ENCODE measurements around the gene STX8.

STX8 gene

GRCh38 chr17:9219631-9220397 lies 355.8 kb downstream of the STX8 start:
- DNase-seq = no peak

GRCh38 chr17:9218911-9219310 lies 356.7 kb downstream of the STX8 start:
- DNase-seq = no peak

- no peak for DNase-seq
Measured at GRCh38 chr17:9218064-9218635, 357.5 kb downstream of the STX8 start.

DNA sequence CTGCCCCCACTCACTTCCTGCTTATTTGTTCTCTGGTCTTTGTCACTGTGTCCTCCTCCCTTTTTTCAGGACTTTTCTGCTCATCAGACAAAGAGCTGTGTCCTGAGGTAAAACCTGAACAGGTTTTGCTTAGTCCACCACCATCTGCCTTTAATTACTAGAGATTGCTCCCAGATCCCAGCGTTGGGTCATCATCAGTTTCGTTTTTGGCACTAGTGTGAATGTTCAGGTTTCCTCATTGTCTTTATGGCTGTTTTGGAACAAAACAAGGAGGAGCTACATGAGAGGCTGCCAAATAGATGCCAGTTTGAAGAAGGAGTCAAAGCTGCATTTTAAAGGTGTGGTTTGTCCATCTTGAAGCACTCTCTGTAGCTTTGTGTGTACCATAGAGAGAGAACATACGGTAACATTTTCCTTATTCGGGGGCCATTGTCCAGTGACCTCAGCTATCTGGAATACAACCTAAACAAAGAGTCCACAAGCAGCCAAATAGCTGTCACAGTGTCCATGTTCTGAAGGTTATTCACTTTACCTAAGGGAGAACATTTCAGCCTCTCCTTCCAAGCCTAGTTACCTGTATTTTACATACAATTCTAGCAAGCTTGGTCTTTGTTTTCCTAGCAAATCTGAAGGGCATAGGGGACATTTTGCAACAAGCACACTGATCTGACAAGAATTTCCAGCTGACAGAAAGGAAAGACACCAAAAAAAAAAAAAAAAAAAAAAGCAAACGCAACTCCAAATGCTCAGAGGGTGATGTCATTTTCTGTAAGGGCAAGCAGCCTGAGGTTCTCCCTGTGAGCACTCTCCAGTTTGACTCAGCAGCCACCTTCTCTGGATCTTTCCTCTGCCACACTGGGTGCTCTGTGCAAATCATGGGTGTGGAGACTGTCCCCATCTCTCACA lies 358.2 kb downstream of the STX8 start:
- no peak for DNase-seq

- DNase-seq = no peak
Measured at GRCh38 chr17:9215465-9215864, 360.2 kb downstream of the STX8 start.

DNA sequence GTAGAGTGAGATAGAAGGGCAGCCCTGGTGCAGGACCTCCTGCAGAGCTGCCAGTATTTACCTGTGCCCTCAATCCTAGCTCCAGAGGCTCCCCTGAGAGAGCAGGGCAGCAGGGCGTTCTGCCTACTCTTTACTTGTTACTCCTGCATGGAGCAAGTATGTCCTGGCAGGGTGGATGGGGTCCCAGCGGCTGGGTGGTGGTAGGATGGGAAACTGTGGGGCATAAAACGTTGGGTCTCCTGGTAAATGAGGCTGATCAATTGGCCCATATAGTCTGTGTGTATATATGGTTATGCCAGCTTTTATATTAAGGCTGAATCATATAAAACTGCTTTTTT lies 362.3 kb downstream of the STX8 start:
- no peak for DNase-seq

GRCh38 chr17:9212376-9213302 lies 363.0 kb downstream of the STX8 start:
- DNase-seq = peak in 1 of 2 experiments; percentile 18

GRCh38 chr17:9211133-9211765 lies 364.4 kb downstream of the STX8 start:
- no peak for DNase-seq

DNA sequence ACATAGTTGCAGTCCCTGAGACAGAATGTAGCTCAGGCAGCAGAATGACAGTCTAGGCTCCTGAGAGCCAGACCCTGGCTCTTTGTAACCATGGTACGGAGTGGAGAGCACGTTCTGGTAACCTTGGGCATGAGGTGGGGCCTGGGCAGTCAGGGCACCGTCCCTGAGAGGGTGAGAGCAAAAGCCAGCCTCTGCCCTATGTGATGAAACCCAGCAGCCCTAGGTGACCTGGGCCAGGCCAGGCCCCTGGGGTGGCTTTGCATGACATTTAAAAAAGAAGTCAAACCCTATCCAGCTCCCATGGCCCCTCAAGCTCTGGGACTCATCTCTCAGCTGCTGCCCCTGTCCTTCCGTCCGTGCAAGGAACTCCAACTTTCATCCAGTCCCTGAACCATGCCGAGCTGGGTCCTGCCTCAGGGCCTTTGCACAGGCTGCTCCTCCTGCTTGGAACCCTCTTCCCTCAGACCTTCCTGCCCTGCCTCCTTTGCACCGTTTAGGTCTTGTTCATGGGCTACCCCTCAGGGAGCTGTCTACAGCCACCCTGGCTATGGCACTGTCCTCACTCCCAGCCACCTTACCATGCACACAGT lies 365.7 kb downstream of the STX8 start:
- no peak for DNase-seq

GRCh38 chr17:9209347-9209746 lies 366.3 kb downstream of the STX8 start:
- DNase-seq = no peak

DNA sequence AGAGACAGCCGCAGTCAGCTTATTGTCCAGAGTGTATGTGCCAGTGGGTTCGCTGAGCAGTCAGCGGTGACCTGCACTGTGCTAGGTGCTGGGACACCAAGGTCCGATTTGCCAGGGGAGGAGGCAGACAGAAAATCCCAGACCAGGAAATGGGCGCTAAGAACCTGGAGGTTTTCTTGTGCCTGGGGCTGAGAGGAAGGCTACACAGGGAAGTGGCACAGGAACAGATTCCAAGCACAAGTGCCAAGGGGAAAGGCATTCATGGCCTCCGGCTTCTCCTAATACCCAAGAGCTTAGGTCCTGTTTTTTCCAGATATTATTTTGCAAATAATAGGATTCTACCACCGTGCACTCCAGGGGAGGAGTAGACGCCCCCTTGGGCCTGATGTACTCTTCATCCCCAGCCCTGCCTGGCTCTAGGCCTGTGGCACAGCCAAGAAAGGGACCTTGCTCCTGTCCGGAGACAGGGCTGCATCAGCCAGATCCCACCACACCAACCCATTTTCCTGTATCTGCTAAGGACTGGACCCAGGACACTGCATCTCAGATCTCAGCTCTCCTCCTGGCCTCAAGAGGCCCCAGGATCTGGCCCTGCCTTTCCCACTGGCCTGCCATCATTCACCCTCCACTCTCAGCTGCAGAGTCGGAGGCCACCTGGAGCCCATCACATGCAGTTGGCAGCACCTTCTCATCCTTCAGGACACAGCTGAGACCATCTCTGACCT lies 367.1 kb downstream of the STX8 start:
- no peak for DNase-seq

GRCh38 chr17:9206741-9207332 lies 368.8 kb downstream of the STX8 start:
- no peak for DNase-seq

DNA sequence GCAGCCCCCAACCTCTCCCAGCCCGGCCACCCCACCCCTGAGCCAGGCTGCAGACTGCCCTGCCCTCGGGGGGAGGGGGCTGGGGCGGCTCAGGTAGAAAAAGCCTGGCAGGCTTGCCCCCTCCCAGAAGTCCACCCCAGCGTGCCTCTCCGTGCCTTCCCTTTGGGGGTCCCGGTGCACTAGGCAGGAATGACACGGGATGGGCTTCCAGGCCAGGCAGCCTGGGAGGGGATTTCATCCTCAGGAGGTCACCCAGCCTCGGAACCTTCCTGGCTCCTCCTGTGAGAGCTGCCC lies 369.3 kb downstream of the STX8 start:
- no peak for DNase-seq

DNA sequence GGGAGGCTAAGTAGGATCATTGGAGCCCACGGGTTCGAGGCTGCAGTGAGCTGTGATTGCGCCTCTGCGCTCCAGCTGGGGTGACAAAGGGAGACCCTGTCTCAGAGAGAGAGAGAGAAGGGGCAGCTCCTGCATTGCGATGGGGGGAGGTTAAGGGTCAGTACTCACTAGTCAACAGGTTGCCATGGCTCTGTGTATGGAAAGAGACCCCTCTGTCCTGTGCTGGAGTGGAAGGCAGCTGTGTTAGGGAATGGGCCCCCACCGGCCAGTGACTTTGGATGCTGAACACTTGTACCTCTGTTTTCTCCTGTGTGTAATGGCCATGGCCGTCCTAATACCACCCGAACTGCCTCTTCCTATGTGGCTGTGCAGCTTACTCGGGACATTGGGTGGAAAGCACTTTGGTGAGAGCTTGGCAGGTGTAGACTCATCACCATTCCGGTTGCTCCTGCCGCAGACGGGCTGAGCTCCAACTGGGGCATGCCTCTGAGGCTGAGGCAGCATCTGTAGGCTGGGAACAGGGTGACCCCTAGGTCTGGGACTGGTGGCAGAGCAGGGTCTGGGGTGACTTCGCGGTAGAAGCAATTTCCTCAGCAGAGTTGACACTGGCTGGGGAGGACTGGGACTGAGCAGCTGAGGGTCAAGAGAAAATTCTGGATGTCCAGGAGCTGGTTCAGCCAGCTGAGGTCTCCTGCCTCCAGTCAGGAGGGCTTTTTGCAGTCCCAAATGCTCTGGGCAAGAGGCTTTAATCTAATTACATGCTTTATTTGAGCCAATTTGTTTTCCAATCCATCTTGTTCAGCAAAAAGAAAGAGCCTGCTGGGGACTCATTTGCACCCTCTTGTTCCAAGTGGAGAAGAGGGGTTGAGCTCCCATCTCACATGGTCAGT lies 369.9 kb downstream of the STX8 start:
- DNase-seq = no peak

DNA sequence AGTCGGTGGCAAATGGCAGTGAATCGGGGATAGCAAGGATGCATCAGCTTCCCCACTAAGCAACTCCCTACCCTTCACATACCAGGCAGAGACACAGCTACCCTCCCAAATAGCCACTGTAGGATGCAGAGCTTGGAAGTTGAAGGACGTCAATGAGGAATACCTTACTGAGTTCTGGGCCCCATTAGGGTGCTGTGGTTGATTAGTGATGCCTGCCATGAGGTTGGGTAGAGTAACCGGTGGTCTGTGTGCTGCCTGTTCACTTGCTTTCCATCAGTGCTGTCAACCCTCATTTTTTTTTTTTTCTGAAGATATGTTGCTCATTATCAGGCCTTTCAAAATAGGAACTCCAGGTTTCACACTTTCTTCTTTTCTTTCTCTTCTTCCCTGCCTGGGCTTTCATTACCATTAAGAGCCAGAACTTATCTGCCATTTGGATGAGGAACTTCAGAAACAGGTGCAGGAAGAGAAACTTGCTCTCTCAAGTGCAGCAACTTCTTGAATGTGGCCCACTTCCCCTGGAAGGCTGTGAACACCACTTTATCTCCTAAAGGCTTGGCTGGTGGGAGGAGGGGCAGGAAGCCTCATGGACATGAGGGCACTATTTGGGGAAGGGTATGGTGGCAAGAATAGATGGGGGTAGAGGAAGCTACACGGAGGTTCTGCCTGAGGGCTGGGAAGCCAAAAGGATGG lies 370.8 kb downstream of the STX8 start:
- DNase-seq = no peak

GRCh38 chr17:9203771-9204425 lies 371.7 kb downstream of the STX8 start:
- DNase-seq = peak in 1 of 2 experiments; percentile 51

GRCh38 chr17:9202532-9202931 lies 373.1 kb downstream of the STX8 start:
- DNase-seq = no peak

DNA sequence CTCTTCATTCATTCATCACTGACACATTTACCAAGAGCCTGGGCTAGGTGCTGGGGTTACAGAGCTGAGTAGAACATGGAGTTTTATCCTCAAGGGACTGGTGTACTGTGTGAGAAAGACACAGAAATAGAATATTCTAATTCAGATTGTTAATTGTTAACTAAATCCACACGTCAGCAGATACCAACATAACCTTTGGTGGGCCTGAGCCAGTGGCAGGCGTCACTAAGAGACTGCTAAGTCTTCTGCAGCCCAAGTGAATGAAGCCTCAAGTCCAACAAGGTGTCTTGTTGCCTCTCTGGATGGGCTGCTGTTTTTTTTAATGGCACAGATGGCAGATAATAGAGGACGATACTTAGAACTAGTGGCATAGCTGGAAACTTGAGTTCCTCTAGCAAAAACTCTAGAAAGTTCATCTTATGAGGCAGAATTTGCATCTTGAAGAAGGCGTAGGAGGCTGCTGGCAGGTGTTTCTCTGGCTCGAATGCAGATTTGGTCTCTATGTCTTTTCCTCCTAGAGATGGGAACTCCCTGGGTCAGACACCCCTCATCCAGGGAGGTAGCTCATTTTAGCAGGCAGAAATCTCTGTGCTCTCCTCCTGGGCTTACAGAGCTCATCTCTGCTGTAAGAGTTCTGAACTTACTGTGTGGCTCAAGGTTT lies 374.8 kb downstream of the STX8 start:
- DNase-seq = peak in 1 of 2 experiments; percentile 67

All from NCI-H524 (cell line).